IMR-90 (cell line): ENCODE data around the gene GLG1.
"Not testable (repeated sequence)": the region's sequence is repeated elsewhere in the genome, so short reads cannot be mapped to it uniquely, and the experiment has no call there.

ENCODE experiments used
- CEBPB ChIP-seq: IDR thresholded peaks from 2 replicates; pipeline ENCODE4 v1.6.1; 2012; ENCODE audit warnings: low read depth, low read length, improper control_type of control experiment
- CHD1 ChIP-seq: IDR thresholded peaks from 2 replicates; pipeline ENCODE4 v1.6.1; 2012; ENCODE audit warnings: low read depth, low read length, improper control_type of control experiment
- ELK1 ChIP-seq: fragments of 150-350 bp; IDR thresholded peaks from 2 replicates; pipeline ENCODE4 v1.6.1; 2016; ENCODE audit warnings: low read depth, mild to moderate bottlenecking, low read length, moderate library complexity, borderline replicate concordance
- FOS ChIP-seq: fragments of 150-350 bp; IDR thresholded peaks from 2 replicates; pipeline ENCODE4 v1.6.1; 2016; ENCODE audit warnings: low read depth, low read length
- MAFK ChIP-seq: IDR thresholded peaks from 2 replicates; pipeline ENCODE4 v1.6.1; 2012; ENCODE audit warnings: low read depth, low read length, improper control_type of control experiment
- MAZ ChIP-seq: IDR thresholded peaks from 2 replicates; pipeline ENCODE4 v1.6.1; 2012; ENCODE audit warnings: low read depth, mild to moderate bottlenecking, low read length, improper control_type of control experiment, moderate library complexity, borderline replicate concordance
- NFE2L2 ChIP-seq: fragments of 150-350 bp; IDR thresholded peaks from 2 replicates; pipeline ENCODE4 v1.6.1; 2016; ENCODE audit warnings: low read depth, mild to moderate bottlenecking, low read length
- POLR2A ChIP-seq: IDR thresholded peaks from 2 replicates; pipeline ENCODE4 v1.6.1; 2012; ENCODE audit warnings: mild to moderate bottlenecking, low read depth, low read length
- RCOR1 ChIP-seq: IDR thresholded peaks from 2 replicates; pipeline ENCODE4 v1.6.1; 2012; ENCODE audit warnings: mild to moderate bottlenecking, low read length, improper control_type of control experiment; ENCODE audit not compliant: insufficient replicate concordance
- SMC3 ChIP-seq: fragments of 150-350 bp; IDR thresholded peaks from 2 replicates; pipeline ENCODE4 v1.6.1; 2016; ENCODE audit warnings: low read depth, mild to moderate bottlenecking, antibody characterized with exemption, low read length, moderate library complexity
- USF2 ChIP-seq: fragments of 150-350 bp; IDR thresholded peaks from 2 replicates; pipeline ENCODE4 v1.6.1; 2017; ENCODE audit warnings: mild to moderate bottlenecking, antibody characterized with exemption, low read length, low read depth
- TF ChIP-seq, protein P1 (sequence below): conservative IDR thresholded peaks from 2 replicates; pipeline ENCODE4 v1.5.1; 2012; ENCODE audit warnings: mild to moderate bottlenecking, low read depth, low read length, improper control_type of control experiment

DNA sequence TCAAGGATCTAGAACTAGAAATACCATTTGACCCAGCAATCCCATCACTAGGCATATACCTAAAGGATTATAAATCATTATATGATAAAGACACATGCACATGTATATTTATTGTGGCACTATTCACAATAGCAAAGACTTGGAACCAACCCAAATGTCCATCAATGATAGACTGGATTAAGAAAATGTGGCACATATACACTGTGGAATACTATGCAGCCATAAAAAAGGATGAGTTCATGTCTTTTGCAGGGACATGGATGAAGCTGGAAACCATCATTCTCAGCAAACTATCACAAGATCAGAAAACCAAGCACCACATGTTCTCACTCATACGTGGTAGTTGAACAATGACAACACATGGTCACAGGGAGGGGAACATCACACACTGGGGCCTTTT lies 88.0 kb downstream of the GLG1 start:
- TF ChIP-seq POLR2A, CHD1, SMC3, RCOR1, ELK1, MAFK, MAZ, CEBPB, USF2, FOS, NFE2L2: not testable (repeated sequence)
- TF ChIP-seq, protein P1, sequence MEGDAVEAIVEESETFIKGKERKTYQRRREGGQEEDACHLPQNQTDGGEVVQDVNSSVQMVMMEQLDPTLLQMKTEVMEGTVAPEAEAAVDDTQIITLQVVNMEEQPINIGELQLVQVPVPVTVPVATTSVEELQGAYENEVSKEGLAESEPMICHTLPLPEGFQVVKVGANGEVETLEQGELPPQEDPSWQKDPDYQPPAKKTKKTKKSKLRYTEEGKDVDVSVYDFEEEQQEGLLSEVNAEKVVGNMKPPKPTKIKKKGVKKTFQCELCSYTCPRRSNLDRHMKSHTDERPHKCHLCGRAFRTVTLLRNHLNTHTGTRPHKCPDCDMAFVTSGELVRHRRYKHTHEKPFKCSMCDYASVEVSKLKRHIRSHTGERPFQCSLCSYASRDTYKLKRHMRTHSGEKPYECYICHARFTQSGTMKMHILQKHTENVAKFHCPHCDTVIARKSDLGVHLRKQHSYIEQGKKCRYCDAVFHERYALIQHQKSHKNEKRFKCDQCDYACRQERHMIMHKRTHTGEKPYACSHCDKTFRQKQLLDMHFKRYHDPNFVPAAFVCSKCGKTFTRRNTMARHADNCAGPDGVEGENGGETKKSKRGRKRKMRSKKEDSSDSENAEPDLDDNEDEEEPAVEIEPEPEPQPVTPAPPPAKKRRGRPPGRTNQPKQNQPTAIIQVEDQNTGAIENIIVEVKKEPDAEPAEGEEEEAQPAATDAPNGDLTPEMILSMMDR = not testable (repeated sequence)
